IPS-NIHi7 (cell line): Measurements from ENCODE around the gene CCL1.
"Not testable (repeated sequence)": the region's sequence is repeated elsewhere in the genome, so short reads cannot be mapped to it uniquely, and the experiment has no call there.

Source experiments
- DNase-seq: peaks from one replicate; pipeline ENCODE4 v3.0.0; 2012; ENCODE audit warnings: mixed read lengths; ENCODE audit errors: extremely low spot score

Gene CCL1

DNA sequence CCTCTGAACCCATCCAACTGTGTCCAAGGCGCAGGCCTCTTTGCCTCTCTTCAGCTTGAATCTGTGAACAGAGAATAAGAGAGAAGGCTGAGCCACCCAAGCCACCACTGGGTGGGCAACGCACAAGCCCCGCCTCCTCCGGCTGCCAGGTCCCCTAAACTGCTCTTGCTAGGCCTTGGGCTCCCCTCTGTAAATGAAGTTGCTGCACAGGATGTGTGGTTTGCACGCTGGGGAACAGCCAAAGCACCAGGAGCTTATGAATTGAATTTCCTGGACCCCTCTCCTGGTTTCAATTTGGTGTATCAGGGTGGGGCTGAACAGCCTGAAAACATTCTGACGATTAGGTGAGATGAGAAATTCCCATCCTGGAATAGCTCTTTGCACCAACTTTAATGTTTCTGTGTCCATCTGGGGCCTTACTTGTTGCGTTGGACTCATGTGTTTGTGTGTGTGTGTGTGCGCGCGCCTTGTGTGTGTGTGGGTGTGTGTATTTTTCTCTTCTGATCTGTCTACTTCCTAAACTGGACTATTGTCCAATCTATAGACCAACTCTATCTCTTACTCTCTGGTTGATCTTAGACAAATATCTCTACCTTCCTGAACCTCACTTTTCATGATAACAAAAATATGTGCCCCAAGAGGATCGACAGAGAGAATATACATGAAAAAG is 2.3 kb downstream of the CCL1 start:
- DNase-seq, result no peak

DNA sequence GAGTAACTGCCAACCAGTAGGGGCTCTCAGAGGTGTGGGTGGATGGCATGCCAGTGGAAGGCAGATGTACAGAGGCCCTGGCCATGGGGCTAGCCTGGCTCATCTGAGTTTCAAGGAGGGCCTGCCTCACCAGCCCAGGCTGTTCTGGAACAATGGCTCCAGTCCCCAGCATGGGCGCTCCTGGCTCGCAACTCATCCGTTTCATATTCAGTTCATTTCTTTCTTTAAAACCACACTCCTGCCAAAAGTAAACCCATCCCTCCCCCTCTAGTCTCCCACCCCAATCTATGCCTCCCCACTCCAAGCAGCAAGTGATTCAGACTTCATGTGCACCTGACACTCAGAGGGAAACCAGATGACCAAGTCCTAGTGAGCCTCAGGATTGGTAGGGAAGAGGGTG is 4.4 kb downstream of the CCL1 start:
- DNase-seq, result no peak

GRCh38 chr17:34357398-34357797 is 5.6 kb downstream of the CCL1 start:
- peak; percentile 59 for DNase-seq

- DNase-seq, result no peak
Observed at GRCh38 chr17:34356194-34356593, 6.8 kb downstream of the CCL1 start, which contains the start of gene CCL13. Gene CCL13 (plus strand): TSS chr17:34356480. CDS start chr17:34356527, 47 bp downstream.

DNA sequence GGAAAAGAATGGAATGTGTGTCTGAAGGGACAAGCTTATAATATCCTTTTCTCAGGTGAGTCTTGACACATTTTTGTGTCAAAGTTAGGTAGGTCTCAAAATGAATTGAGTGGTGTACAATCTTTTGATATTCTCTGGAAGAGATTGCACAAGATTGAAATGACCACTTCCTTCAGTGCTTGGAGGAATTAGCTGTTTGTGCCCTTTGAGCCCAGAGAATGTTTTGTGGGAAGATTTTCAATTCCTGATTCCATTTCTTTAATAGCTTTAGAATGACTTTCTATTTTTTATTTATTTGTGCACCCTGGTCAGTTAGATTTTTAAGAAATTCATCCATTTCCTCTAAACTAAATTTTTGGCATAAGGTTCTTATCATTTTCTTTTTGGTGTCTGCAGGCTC is 8.4 kb downstream of the CCL1 start:
- no peak for DNase-seq

GRCh38 chr17:34352191-34352590 is 10.8 kb downstream of the CCL1 start:
- DNase-seq, result no peak

GRCh38 chr17:34351096-34351495 is 11.9 kb downstream of the CCL1 start:
- DNase-seq, result no peak

DNA sequence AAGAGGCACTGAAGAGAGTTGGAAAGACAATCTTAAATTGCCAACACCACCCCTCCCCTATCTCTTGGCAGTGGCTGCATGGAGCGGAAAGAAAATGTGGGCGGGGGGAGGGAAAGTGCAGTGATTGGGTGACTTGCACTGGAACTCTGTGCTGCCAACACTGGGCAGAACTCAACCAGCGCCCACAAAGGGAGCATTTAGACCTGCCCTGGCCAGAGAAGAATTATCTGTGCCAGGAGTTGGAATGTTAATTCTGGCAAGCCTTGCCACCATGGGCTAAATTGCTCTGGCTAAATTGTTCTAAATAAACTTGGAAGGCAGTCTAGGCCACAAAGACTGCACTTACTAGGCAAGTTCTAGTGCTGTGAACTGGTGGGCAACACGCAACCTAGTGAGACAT is 13.3 kb downstream of the CCL1 start:
- DNase-seq, result no peak

GRCh38 chr17:34347063-34347462 is 16.0 kb downstream of the CCL1 start:
- DNase-seq, result no peak

GRCh38 chr17:34341916-34342315 is 21.1 kb downstream of the CCL1 start:
- DNase-seq, result no peak

DNA sequence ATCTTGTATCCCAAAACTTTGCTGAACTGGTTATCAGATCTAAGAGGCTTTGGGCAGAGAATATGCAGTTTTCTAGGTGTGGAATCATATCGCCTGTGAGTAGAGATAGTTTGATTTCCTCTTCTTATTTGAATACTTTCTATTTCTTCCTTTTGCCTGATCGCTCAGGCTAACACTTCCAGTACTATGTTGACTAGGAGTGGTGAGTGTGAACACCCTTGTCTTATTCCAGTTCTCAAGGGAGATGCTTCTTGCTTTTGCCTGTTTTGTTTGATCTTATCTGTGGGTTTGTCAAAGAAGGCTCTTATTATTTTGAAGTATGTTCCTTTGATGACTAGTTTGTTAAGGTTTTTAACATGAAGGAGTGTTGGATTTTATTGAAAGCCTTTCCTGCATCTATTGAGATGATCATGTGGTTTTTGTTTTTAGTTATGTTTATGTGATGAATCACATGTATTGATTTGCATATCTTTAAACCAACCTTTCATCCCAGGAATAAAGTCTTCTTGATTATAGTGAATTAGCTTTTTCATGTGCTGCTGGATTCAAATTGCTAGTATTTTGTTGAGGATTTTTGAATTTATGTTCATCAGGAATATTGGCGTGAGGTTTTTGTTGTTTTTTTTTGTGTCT is 23.8 kb downstream of the CCL1 start:
- DNase-seq, result no peak

DNA sequence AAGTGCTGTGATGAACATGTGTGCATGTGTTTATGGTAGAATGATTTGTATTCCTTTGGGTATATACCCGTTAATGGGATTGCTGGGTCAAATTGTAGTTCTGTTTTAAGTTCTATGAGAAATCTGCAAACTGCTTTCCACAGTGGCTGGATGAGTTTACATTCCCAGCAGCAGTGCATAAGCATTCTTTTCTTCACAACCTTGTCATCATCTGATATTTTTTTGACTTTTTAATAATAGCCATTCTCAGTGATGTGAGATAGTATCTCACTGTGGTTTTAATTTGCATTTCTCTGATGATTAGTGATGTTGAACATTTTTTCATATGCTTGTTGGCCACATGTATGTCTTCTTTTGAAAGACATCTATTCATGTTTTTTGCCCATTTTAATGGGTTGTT is 25.3 kb downstream of the CCL1 start:
- DNase-seq, result no peak

GRCh38 chr17:34327580-34327979 is 35.5 kb downstream of the CCL1 start:
- not testable (repeated sequence) for DNase-seq

GRCh38 chr17:34321964-34322363 is 41.1 kb downstream of the CCL1 start:
- no peak for DNase-seq

- DNase-seq, result no peak
Observed at GRCh38 chr17:34319039-34319483, 44.0 kb downstream of the CCL1 start, which contains the start of gene CCL8. Gene CCL8 (plus strand): TSS chr17:34319435. CDS start chr17:34319502, 67 bp downstream.

DNA sequence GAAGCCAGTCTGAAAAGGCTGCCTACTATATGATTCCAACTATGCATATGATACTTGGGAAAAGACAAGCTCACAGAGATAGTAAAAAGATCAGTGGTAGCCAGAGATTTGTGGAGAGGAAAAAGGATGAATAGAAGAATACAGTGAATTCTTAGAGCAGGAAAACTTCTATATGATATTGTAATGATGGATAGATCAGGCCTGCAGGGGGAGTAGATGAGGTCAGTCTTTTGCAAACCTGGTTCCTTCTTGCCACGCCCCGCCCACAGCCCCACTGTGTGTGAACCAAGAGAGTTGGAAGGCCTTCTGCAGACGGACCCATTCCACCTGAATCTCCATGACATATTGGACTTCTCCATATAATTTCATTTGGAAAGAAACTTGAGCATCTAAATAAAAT is 44.6 kb downstream of the CCL1 start:
- peak; percentile 64 for DNase-seq

GRCh38 chr17:34314279-34314678 is 48.8 kb downstream of the CCL1 start:
- DNase-seq, result no peak

DNA sequence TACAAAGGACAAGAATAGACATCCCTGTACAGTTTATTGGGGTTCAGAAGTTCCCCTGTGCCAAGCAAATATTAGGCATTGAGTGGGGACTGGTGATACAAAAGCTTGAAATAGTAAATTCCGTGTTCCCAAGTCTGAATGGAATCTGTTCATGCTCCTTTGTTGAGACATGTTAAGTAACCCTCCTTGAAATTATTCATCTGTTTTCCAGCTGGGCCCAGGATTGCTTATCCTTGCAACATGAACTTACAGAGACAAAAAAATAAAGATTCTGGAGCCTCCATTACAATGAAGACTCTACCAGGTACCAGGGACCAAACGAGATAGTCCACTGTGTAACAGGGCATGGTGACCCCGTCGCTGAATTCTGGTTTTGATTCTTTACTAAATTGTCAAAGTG is 49.9 kb downstream of the CCL1 start:
- no peak for DNase-seq

- no peak for DNase-seq
Observed at GRCh38 chr17:34312080-34312479, 51.0 kb downstream of the CCL1 start.

- no peak for DNase-seq
Observed at GRCh38 chr17:34311291-34311690, 51.7 kb downstream of the CCL1 start.
